Fibroblast of mammary gland (primary cell): ENCODE measurements around the gene TSPAN9.

Experiments used
- DNase-seq: peaks from one replicate; pipeline ENCODE4 v3.0.0-alpha.2; 2010; ENCODE audit warnings: low read depth
- H3K4me3 ChIP-seq: 2 replicates; pipeline ENCODE4 v1.5.1; 2011; ENCODE audit warnings: low read depth, mild to moderate bottlenecking, low read length, moderate library complexity; ENCODE audit not compliant: control insufficient read depth
- CTCF ChIP-seq: conservative IDR thresholded peaks from 2 replicates; pipeline ENCODE4 v1.5.1; 2011; ENCODE audit warnings: low read depth, low read length, inconsistent platforms; ENCODE audit not compliant: control insufficient read depth, insufficient read depth

The TSPAN9 gene

DNA sequence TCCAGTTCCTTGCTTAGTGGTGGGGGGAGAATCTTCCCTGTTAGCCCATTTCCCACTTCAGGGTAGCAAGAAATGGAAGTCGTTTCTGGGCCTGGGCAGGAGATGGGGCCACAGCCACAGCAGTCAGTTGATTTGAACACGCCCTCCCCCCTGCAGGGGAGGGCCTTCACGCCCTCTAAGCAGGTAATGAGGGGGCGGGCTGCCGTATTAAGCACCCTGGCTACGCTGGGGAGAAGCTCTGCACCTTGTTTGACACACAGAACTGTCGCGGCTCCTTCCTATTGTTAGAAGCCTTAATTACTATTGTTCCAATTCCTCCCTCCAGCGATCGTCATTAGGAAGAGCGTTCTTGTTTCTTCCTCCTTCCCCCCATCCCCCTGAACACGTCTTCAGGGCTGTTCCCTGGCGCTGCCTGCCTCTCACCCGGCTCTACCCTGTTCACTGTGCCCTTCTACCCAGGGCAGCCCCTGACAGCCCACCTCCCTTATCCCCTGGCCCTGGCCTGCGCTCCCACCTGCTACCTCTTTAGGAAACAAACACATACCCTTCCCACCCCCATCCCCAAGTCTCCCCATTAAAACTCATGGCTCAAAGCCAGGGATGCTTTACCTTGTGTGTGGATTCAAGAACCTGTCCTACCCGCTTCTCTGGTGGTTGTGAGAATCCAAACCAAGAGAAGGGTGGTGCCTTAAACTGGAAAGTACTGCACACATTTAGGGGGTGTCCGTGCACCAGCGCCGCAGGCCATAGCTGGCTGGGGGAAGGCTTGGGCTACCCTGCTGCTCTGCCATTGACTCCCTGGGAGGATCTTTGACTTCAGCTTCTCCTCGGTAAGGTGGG lies 137.6 kb downstream of the TSPAN9 start:
- H3K4me3 ChIP-seq: no peak overlapping the region
- DNase-seq: no peak
- TF ChIP-seq CTCF: no peak

DNA sequence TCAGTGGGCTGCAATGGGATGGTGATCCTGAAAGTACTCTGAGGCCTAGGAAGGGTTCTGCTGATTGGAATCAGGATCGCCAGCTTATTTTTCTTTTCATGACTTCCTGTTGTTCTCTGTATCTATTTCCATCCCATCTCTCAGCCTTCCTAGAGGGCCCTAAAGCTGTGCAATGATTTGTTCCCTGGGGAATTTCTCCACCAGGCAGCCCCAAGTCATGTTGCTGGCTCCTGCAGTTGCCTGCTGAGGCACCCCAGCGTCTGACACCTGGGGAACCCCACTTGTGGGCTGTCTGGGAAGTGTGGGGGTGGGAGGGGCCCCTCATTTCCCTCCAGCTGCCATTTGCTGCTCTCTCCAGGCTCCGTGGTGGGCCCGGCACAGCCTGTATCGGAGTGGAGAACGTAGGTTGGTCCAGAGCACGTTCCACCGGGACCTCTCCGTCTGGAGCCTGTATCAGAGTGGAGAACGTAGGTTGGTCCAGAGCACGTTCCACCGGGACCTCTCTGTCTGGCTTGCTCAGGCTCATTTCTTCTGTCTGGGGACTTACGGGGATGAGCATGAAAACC lies 138.3 kb downstream of the TSPAN9 start:
- DNase-seq: no peak
- TF ChIP-seq CTCF: no peak
- no peak overlapping the region for H3K4me3 ChIP-seq

- H3K4me3 ChIP-seq: no peak overlapping the region
- DNase-seq: no peak
- no peak for TF ChIP-seq CTCF
These were observed 138.9 kb downstream of the TSPAN9 start for GRCh38 chr12:3216097-3216496.

- DNase-seq: peak; percentile 84
- no peak for TF ChIP-seq CTCF
- no peak overlapping the region for H3K4me3 ChIP-seq
These were observed 139.8 kb downstream of the TSPAN9 start for GRCh38 chr12:3216726-3217682.

DNA sequence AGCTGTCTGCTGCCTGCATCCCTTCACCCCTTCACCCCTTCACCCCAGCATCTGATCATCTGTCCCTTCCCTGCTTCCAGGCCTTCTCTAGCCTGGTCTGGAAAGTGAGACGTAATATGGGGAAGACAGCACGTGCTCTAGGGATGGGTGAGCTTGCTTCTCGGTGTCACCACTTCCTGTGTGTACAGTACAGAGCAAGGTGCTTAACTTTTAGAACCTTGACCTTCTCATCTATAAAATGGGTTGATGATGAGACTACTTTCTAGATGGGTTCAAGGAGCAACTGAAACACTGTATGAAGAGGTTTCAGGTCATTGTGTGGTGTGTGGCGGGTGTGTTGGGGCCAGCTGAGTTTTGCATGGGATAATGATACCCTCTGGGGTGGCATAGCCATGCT lies 140.5 kb downstream of the TSPAN9 start:
- DNase-seq: no peak
- TF ChIP-seq CTCF: no peak
- no peak overlapping the region for H3K4me3 ChIP-seq
